HEK293 (cell line): ENCODE data around the gene CCDC142.

Experiments
- CTCF ChIA-PET: fragments of 350-600 bp; formaldehyde crosslinking; extraction: SDS; loops from one replicate; lab custom pipeline; 2021; ENCODE audit warnings: antibody characterized with exemption; lab: Yijun Ruan, JAX
- POLR2A ChIA-PET: fragments of 300-600 bp; formaldehyde crosslinking; extraction: SDS; loops from one replicate; lab custom pipeline; 2020; ENCODE audit warnings: antibody characterized with exemption, inconsistent platforms; lab: Yijun Ruan, JAX
- H3K27ac ChIP-seq: fragments of 200-500 bp; sonication (Bioruptor generic); 2 replicates; pipeline ENCODE4 v1.5.1; 2014; ENCODE audit warnings: low read depth, low read length, control low read depth, inconsistent platforms; ENCODE audit errors: extremely low read depth
- H3K36me3 ChIP-seq, 2 experiments: fragments of 200-500 bp in 1 of 2; sonication (Bioruptor generic) in 1 of 2; 1 replicate in 1 of 2; 2 replicates in 1 of 2; pipeline ENCODE4 v1.5.1; 2014 to 2017; ENCODE audit warnings: inconsistent platforms in 2 of 2, low read length in 2 of 2; ENCODE audit not compliant: control insufficient read depth in 2 of 2, insufficient read depth in 1 of 2
- H3K4me1 ChIP-seq: fragments of 200-500 bp; sonication (Bioruptor generic); 2 replicates; pipeline ENCODE4 v1.5.1; 2014; ENCODE audit warnings: mild to moderate bottlenecking, low read length, inconsistent platforms; ENCODE audit not compliant: control insufficient read depth, insufficient read depth
- H3K4me3 ChIP-seq: 2 replicates; pipeline ENCODE4 v1.5.1; 2011; ENCODE audit warnings: low read depth, mild to moderate bottlenecking, control low read depth, low read length, moderate library complexity
- H3K9me3 ChIP-seq: fragments of 200-500 bp; sonication (Bioruptor generic); 2 replicates; pipeline ENCODE4 v1.5.1; 2014; ENCODE audit warnings: low read depth, low read length, inconsistent platforms; ENCODE audit not compliant: control insufficient read depth, insufficient read depth
- BCL11B ChIP-seq: fragments of 450-650 bp; formaldehyde crosslinking; IDR thresholded peaks from 2 replicates; pipeline ENCODE4 v1.5.1; 2016; ENCODE audit warnings: low read depth, missing biosample characterization, missing genetic modification characterization
- HOXA7 ChIP-seq: sonication (generic); formaldehyde crosslinking; IDR thresholded peaks from 2 replicates; pipeline ENCODE4 v1.8.1; 2022; ENCODE audit warnings: missing genetic modification reagents, borderline replicate concordance
- IKZF3 ChIP-seq: fragments of 450-650 bp; IDR thresholded peaks from 2 replicates; pipeline ENCODE4 v1.5.0; 2018; ENCODE audit warnings: missing biosample characterization, mild to moderate bottlenecking, missing genetic modification characterization, moderate library complexity
- KLF7 ChIP-seq: fragments of 450-650 bp; formaldehyde crosslinking; IDR thresholded peaks from 2 replicates; pipeline ENCODE4 v1.5.1; 2016; ENCODE audit warnings: missing biosample characterization, missing genetic modification characterization, borderline replicate concordance
- KLF9 ChIP-seq: fragments of 450-650 bp; formaldehyde crosslinking; IDR thresholded peaks from 2 replicates; pipeline ENCODE4 v1.5.1; 2016; ENCODE audit warnings: missing biosample characterization, missing genetic modification characterization, low read depth
- TRIM28 ChIP-seq: IDR thresholded peaks from 2 replicates; pipeline ENCODE4 v1.6.1; 2011; ENCODE audit warnings: low read length, control low read depth, borderline replicate concordance
- ZBTB17 ChIP-seq: fragments of 450-650 bp; formaldehyde crosslinking; IDR thresholded peaks from 2 replicates; pipeline ENCODE4 v1.5.1; 2016; ENCODE audit warnings: missing biosample characterization, missing genetic modification characterization
- ZNF211 ChIP-seq: fragments of 450-650 bp; formaldehyde crosslinking; IDR thresholded peaks from 2 replicates; pipeline ENCODE4 v1.5.1; 2016; ENCODE audit warnings: low read depth, missing biosample characterization, missing genetic modification characterization
- ZNF302 ChIP-seq: fragments of 450-650 bp; formaldehyde crosslinking; IDR thresholded peaks from 2 replicates; pipeline ENCODE4 v1.5.1; 2016; ENCODE audit warnings: missing biosample characterization, missing genetic modification characterization, low read depth
- ZNF324 ChIP-seq: fragments of 450-650 bp; formaldehyde crosslinking; IDR thresholded peaks from 2 replicates; pipeline ENCODE4 v1.5.1; 2016; ENCODE audit warnings: missing biosample characterization, missing genetic modification characterization
- ZNF548 ChIP-seq: fragments of 450-650 bp; formaldehyde crosslinking; IDR thresholded peaks from 2 replicates; pipeline ENCODE4 v1.5.1; 2016; ENCODE audit warnings: missing biosample characterization, missing genetic modification characterization
- ZNF747 ChIP-seq: fragments of 450-650 bp; formaldehyde crosslinking; IDR thresholded peaks from 2 replicates; pipeline ENCODE4 v1.5.1; 2016; ENCODE audit warnings: missing biosample characterization, missing genetic modification characterization
- ZNF777 ChIP-seq: fragments of 450-650 bp; formaldehyde crosslinking; IDR thresholded peaks from 2 replicates; pipeline ENCODE4 v1.5.1; 2017; ENCODE audit warnings: missing biosample characterization, missing genetic modification characterization, borderline replicate concordance
- ZNF792 ChIP-seq: fragments of 450-650 bp; formaldehyde crosslinking; IDR thresholded peaks from 2 replicates; pipeline ENCODE4 v1.5.1; 2016; ENCODE audit warnings: missing biosample characterization, missing genetic modification characterization
- TF ChIP-seq, protein P1 (sequence below): fragments of 450-650 bp; formaldehyde crosslinking; IDR thresholded peaks from 2 replicates; pipeline ENCODE4 v1.5.1; 2017; ENCODE audit warnings: missing biosample characterization, missing genetic modification characterization
- TF ChIP-seq, protein P2 (sequence below): fragments of 450-650 bp; formaldehyde crosslinking; IDR thresholded peaks from 2 replicates; pipeline ENCODE4 v1.5.1; 2016; ENCODE audit warnings: missing biosample characterization, missing genetic modification characterization
- TF ChIP-seq, protein P3 (sequence below): fragments of 450-650 bp; formaldehyde crosslinking; IDR thresholded peaks from 2 replicates; pipeline ENCODE4 v1.5.1; 2016; ENCODE audit warnings: missing biosample characterization, missing genetic modification characterization, low read depth
- TF ChIP-seq, protein P4 (sequence below): fragments of 450-650 bp; formaldehyde crosslinking; IDR thresholded peaks from 2 replicates; pipeline ENCODE4 v1.5.1; 2016; ENCODE audit warnings: missing biosample characterization, missing genetic modification characterization
- TF ChIP-seq, protein P5 (sequence below): fragments of 450-650 bp; formaldehyde crosslinking; IDR thresholded peaks from 2 replicates; pipeline ENCODE4 v1.5.1; 2016; ENCODE audit warnings: missing biosample characterization, missing genetic modification characterization
- TF ChIP-seq, protein P6 (sequence below): fragments of 450-650 bp; formaldehyde crosslinking; IDR thresholded peaks from 2 replicates; pipeline ENCODE4 v1.5.1; 2016; ENCODE audit warnings: missing biosample characterization, missing genetic modification characterization

Gene CCDC142

DNA sequence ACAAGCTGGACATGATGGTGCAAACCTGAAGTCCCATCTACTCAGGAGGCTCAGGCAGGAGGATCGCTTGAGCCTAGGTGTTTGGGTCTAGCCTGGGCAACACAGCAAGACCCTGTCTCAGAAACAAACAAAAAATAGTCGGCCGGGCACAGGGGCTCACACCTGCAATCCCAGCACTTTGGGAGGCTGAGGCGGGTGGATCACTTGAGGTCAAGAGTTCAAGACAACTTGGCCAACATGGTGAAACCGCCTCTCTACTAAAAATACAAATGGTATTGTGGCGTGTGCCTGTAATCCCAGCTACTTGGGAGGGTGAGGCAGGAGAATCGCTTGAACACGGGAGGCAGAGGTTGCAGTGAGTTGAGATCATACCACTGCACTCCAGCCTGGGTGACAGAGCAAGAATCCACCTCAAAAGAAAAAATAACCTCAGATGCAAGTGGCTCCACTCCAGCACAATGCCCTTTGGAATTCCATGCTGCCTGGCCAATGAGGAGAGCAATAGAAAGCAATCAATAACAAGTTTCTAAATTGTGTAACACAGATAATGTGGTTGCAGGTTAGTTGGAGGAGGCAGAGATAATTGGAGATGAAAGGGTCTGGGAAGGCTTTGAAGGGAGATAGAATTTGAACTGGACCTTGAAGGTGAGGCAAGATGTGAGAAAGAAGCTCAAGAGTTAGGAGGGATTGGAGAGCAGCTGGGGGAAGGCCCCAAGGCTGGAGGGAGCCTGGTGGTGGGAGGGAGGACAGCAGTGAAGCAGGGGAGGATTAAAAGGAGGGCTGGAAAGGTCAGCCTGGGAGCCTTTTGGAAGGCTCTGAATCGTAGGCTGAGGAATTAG, 6.1 kb upstream of the CCDC142 start:
- Histone ChIP-seq H3K36me3 (peaks cover 17 to 69% of the 10 kb centered on the region in 2 experiments; a peak in 2 of 3 replicates), H3K4me1 (no peaks in the 10 kb centered on the region), H3K9me3 (no peaks in the 10 kb centered on the region), H3K27ac (no peak overlapping the region), H3K4me3 (no peak overlapping the region)
- TF ChIP-seq, protein P1, sequence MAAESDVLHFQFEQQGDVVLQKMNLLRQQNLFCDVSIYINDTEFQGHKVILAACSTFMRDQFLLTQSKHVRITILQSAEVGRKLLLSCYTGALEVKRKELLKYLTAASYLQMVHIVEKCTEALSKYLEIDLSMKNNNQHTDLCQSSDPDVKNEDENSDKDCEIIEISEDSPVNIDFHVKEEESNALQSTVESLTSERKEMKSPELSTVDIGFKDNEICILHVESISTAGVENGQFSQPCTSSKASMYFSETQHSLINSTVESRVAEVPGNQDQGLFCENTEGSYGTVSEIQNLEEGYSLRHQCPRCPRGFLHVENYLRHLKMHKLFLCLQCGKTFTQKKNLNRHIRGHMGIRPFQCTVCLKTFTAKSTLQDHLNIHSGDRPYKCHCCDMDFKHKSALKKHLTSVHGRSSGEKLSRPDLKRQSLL (tag by site-specific recombination) = no peak
- no peak for TF ChIP-seq KLF7 (tag by site-specific recombination)
- no peak for TF ChIP-seq BCL11B (tag by site-specific recombination)
- no peak for TF ChIP-seq ZBTB17
- TF ChIP-seq, protein P2, sequence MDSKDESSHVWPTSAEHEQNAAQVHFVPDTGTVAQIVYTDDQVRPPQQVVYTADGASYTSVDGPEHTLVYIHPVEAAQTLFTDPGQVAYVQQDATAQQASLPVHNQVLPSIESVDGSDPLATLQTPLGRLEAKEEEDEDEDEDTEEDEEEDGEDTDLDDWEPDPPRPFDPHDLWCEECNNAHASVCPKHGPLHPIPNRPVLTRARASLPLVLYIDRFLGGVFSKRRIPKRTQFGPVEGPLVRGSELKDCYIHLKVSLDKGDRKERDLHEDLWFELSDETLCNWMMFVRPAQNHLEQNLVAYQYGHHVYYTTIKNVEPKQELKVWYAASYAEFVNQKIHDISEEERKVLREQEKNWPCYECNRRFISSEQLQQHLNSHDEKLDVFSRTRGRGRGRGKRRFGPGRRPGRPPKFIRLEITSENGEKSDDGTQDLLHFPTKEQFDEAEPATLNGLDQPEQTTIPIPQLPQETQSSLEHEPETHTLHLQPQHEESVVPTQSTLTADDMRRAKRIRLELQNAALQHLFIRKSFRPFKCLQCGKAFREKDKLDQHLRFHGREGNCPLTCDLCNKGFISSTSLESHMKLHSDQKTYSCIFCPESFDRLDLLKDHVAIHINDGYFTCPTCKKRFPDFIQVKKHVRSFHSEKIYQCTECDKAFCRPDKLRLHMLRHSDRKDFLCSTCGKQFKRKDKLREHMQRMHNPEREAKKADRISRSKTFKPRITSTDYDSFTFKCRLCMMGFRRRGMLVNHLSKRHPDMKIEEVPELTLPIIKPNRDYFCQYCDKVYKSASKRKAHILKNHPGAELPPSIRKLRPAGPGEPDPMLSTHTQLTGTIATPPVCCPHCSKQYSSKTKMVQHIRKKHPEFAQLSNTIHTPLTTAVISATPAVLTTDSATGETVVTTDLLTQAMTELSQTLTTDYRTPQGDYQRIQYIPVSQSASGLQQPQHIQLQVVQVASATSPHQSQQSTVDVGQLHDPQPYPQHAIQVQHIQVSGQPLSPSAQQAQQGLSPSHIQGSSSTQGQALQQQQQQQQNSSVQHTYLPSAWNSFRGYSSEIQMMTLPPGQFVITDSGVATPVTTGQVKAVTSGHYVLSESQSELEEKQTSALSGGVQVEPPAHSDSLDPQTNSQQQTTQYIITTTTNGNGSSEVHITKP = no peak
- TF ChIP-seq, protein P3, sequence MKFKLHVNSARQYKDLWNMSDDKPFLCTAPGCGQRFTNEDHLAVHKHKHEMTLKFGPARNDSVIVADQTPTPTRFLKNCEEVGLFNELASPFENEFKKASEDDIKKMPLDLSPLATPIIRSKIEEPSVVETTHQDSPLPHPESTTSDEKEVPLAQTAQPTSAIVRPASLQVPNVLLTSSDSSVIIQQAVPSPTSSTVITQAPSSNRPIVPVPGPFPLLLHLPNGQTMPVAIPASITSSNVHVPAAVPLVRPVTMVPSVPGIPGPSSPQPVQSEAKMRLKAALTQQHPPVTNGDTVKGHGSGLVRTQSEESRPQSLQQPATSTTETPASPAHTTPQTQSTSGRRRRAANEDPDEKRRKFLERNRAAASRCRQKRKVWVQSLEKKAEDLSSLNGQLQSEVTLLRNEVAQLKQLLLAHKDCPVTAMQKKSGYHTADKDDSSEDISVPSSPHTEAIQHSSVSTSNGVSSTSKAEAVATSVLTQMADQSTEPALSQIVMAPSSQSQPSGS (tag by site-specific recombination) = no peak
- TF ChIP-seq HOXA7 (CRISPR knock-in tag) = no peak
- TF ChIP-seq, protein P4, sequence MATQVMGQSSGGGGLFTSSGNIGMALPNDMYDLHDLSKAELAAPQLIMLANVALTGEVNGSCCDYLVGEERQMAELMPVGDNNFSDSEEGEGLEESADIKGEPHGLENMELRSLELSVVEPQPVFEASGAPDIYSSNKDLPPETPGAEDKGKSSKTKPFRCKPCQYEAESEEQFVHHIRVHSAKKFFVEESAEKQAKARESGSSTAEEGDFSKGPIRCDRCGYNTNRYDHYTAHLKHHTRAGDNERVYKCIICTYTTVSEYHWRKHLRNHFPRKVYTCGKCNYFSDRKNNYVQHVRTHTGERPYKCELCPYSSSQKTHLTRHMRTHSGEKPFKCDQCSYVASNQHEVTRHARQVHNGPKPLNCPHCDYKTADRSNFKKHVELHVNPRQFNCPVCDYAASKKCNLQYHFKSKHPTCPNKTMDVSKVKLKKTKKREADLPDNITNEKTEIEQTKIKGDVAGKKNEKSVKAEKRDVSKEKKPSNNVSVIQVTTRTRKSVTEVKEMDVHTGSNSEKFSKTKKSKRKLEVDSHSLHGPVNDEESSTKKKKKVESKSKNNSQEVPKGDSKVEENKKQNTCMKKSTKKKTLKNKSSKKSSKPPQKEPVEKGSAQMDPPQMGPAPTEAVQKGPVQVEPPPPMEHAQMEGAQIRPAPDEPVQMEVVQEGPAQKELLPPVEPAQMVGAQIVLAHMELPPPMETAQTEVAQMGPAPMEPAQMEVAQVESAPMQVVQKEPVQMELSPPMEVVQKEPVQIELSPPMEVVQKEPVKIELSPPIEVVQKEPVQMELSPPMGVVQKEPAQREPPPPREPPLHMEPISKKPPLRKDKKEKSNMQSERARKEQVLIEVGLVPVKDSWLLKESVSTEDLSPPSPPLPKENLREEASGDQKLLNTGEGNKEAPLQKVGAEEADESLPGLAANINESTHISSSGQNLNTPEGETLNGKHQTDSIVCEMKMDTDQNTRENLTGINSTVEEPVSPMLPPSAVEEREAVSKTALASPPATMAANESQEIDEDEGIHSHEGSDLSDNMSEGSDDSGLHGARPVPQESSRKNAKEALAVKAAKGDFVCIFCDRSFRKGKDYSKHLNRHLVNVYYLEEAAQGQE (tag by site-specific recombination) = no peak
- no peak for TF ChIP-seq TRIM28
- POLR2A ChIA-PET = interaction anchor here (1.5 kb wide), 1 partner anchor 49 kb away, joined by 3 read pairs; no protein-coding TSS in a partner anchor
- CTCF ChIA-PET = interaction anchor here (1.2 to 1.5 kb wide), 2 partner anchors 15 to 99 kb away, joined by 3 read pairs; no protein-coding TSS in a partner anchor

DNA sequence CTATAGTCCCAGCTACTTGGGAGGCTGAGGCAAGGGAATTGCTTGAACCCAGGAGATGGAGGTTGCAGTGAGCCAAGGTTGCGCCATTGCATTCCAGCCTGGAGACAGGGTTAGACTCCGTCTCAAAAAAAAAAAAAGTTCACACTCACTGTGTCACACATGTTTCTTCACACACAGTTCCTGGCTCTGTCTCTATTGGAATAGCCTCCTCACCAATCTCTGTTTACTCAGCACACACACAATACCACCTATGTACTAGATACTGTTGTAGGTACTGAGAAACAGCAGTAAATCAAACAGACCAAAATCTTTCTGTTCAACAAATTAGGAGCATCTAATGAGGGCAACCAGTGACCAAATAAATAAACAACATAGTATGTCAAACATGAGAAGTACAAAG, 3.3 kb upstream of the CCDC142 start:
- no peaks in the 10 kb centered on the region for H3K9me3 ChIP-seq
- H3K27ac ChIP-seq = no peak overlapping the region
- H3K36me3 ChIP-seq = peaks cover 17 to 48% of the 10 kb centered on the region in 2 experiments; a peak in 2 of 3 replicates
- no peak overlapping the region for H3K4me3 ChIP-seq
- ChIA-PET CTCF (no interaction called here), POLR2A (no interaction called here)
- no peaks in the 10 kb centered on the region for H3K4me1 ChIP-seq
- TF ChIP-seq ZNF548 (tag by site-specific recombination) = no peak
- TF ChIP-seq ZNF792 (tag by site-specific recombination) = no peak
- no peak for TF ChIP-seq KLF9
- TF ChIP-seq ZNF324 (tag by site-specific recombination) = no peak
- no peak for TF ChIP-seq ZNF777
- TF ChIP-seq, protein P5, sequence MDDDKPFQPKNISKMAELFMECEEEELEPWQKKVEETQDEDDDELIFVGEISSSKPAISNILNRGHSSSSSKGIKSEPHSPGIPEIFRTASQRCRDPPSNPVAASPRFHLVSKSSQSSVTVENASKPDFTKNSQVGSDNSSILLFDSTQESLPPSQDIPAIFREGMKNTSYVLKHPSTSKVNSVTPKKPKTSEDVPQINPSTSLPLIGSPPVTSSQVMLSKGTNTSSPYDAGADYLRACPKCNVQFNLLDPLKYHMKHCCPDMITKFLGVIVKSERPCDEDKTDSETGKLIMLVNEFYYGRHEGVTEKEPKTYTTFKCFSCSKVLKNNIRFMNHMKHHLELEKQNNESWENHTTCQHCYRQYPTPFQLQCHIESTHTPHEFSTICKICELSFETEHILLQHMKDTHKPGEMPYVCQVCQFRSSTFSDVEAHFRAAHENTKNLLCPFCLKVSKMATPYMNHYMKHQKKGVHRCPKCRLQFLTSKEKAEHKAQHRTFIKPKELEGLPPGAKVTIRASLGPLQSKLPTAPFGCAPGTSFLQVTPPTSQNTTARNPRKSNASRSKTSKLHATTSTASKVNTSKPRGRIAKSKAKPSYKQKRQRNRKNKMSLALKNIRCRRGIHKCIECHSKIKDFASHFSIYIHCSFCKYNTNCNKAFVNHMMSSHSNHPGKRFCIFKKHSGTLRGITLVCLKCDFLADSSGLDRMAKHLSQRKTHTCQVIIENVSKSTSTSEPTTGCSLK (tag by site-specific recombination) = no peak
- TF ChIP-seq, protein P6, sequence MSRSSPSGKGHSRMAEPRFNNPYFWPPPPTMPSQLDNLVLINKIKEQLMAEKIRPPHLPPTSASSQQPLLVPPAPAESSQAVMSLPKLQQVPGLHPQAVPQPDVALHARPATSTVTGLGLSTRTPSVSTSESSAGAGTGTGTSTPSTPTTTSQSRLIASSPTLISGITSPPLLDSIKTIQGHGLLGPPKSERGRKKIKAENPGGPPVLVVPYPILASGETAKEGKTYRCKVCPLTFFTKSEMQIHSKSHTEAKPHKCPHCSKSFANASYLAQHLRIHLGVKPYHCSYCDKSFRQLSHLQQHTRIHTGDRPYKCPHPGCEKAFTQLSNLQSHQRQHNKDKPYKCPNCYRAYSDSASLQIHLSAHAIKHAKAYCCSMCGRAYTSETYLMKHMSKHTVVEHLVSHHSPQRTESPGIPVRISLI (tag by site-specific recombination) = no peak
- no peak for TF ChIP-seq ZNF747 (tag by site-specific recombination)
- TF ChIP-seq ZNF211 = no peak
- TF ChIP-seq ZNF302 (tag by site-specific recombination) = no peak
- TF ChIP-seq IKZF3 (tag by site-specific recombination) = no peak
